Measurements from ENCODE around the gene CXCR1.

DNA sequence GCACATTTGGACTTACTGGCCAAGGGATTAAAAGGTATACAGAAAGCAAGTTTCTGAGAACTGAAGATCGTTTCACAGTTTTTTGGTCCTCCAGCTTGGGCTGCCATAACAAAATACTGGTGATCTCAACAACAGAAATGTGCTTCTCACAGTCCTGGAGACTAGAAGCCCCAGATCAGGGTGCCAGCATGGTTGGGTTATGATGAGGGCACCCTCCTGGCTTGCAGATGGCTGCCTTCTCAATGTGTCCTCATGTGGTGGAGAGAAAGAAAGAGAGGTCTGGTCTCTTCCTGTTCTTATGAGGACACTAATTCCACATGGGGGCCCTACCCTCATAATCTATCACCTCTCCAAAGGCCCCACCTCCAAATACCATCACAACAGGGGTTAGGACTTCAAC is 20.1 kb upstream of the CXCR1 start:
- TF ChIP-seq, protein P1, sequence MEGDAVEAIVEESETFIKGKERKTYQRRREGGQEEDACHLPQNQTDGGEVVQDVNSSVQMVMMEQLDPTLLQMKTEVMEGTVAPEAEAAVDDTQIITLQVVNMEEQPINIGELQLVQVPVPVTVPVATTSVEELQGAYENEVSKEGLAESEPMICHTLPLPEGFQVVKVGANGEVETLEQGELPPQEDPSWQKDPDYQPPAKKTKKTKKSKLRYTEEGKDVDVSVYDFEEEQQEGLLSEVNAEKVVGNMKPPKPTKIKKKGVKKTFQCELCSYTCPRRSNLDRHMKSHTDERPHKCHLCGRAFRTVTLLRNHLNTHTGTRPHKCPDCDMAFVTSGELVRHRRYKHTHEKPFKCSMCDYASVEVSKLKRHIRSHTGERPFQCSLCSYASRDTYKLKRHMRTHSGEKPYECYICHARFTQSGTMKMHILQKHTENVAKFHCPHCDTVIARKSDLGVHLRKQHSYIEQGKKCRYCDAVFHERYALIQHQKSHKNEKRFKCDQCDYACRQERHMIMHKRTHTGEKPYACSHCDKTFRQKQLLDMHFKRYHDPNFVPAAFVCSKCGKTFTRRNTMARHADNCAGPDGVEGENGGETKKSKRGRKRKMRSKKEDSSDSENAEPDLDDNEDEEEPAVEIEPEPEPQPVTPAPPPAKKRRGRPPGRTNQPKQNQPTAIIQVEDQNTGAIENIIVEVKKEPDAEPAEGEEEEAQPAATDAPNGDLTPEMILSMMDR (IDR thresholded peaks at IDR 0.05), result no peak
- TF ChIP-seq POLR2A (IDR thresholded peaks at IDR 0.05) (no peak), EP300 (IDR thresholded peaks at IDR 0.05) (no peak)

Data from gastroesophageal sphincter (tissue), 3 donors.